Natural killer cell (primary cell): ENCODE data around the gene TTLL11. TPM values are rescaled to one million over a fixed set of nuclear protein-coding genes. Genes with fewer than 3 reads are reported as not detected.

Experiments used
- ATAC-seq, 3 donors: fragments of 150-1000 bp in 2 of 3; fragments of 200-7000 bp in 1 of 3; cut with Tn5 transposase; 1 replicate in 1 of 3; 2 replicates in 2 of 3; pipeline ENCODE4 v1.10.0; 2021; ENCODE audit warnings: mild to moderate bottlenecking in 2 of 3, moderate library complexity in 2 of 3
- DNase-seq, 2 donors: peaks; one replicate each; pipeline versions ENCODE4 v3.0.0 to v3.0.0-alpha.2; 2013 to 2021; ENCODE audit warnings: mixed read lengths in 1 of 2
- H3K27ac ChIP-seq: one replicate; pipeline ENCODE4 v1.5.1; 2013; ENCODE audit warnings: mild to moderate bottlenecking, low read length
- H3K27me3 ChIP-seq: one replicate; pipeline ENCODE4 v1.6.1; 2013; ENCODE audit warnings: low read length; ENCODE audit not compliant: control insufficient read depth, insufficient read depth
- H3K36me3 ChIP-seq: one replicate; pipeline ENCODE4 v1.6.1; 2013; ENCODE audit warnings: low read length; ENCODE audit not compliant: control insufficient read depth, insufficient read depth
- H3K4me1 ChIP-seq: one replicate; pipeline ENCODE4 v1.6.1; 2013; ENCODE audit warnings: low read length; ENCODE audit not compliant: control insufficient read depth, insufficient read depth
- H3K4me3 ChIP-seq: one replicate; pipeline ENCODE4 v1.5.1; 2013; ENCODE audit warnings: low read length
- H3K9me3 ChIP-seq: one replicate; pipeline ENCODE4 v1.6.1; 2013; ENCODE audit warnings: low read length; ENCODE audit not compliant: control insufficient read depth, insufficient read depth
- H3K27ac Mint-ChIP-seq, 2 donors: one replicate each; pipeline ENCODE4 v1.8.0; 2022; ENCODE audit warnings: mild to moderate bottlenecking in 2 of 2, mixed read lengths in 2 of 2, moderate library complexity in 1 of 2
- H3K27me3 Mint-ChIP-seq, 2 donors: one replicate each; pipeline ENCODE4 v1.8.0; 2022; ENCODE audit warnings: low read depth in 2 of 2, mixed read lengths in 2 of 2
- H3K36me3 Mint-ChIP-seq: one replicate; pipeline ENCODE4 v1.8.0; 2022; ENCODE audit warnings: mixed read lengths
- H3K4me1 Mint-ChIP-seq, 2 donors: one replicate each; pipeline ENCODE4 v1.8.0; 2022; ENCODE audit warnings: mixed read lengths in 2 of 2
- H3K4me3 Mint-ChIP-seq: one replicate; pipeline ENCODE4 v1.8.0; 2022; ENCODE audit warnings: mild to moderate bottlenecking, moderate library complexity, mixed read lengths
- H3K9me3 Mint-ChIP-seq, 2 donors: one replicate each; pipeline ENCODE4 v1.8.0; 2022; ENCODE audit warnings: mixed read lengths in 2 of 2
- WGBS: methylation state at CpG from one replicate; pipeline ENCODE4 v1.1.7; 2013; ENCODE audit warnings: missing lambda C conversion rate; ENCODE audit not compliant: insufficient coverage; 5-methylcytosine and 5-hydroxymethylcytosine counted together
- intact Hi-C: fragments of 100-400 bp; cut with micrococcal nuclease; formaldehyde crosslinking; loops from one replicate; pipeline ENCODE4 v1.14.2; 2022
- total RNA-seq, 4 donors: library from RNA; stranded (reverse); fragments of 120-200 nt in 1 of 4; gene quantifications; one replicate each; pipeline versions ENCODE4 v1.2.3 to v1.2.4, GENCODE V29; 2013 to 2022
- TF ChIP-seq, protein P1 (sequence below): fragments of 200-600 bp; IDR thresholded peaks from one replicate; pipeline ENCODE4 v1.8.0; 2022; ENCODE audit warnings: antibody characterized with exemption

The TTLL11 gene
- total RNA-seq, 3 donors from 2014 or later (not counting 1 experiment from before 2014, with no cell fraction given), result 3.4 to 4.6 (median 3.6) TPM

DNA sequence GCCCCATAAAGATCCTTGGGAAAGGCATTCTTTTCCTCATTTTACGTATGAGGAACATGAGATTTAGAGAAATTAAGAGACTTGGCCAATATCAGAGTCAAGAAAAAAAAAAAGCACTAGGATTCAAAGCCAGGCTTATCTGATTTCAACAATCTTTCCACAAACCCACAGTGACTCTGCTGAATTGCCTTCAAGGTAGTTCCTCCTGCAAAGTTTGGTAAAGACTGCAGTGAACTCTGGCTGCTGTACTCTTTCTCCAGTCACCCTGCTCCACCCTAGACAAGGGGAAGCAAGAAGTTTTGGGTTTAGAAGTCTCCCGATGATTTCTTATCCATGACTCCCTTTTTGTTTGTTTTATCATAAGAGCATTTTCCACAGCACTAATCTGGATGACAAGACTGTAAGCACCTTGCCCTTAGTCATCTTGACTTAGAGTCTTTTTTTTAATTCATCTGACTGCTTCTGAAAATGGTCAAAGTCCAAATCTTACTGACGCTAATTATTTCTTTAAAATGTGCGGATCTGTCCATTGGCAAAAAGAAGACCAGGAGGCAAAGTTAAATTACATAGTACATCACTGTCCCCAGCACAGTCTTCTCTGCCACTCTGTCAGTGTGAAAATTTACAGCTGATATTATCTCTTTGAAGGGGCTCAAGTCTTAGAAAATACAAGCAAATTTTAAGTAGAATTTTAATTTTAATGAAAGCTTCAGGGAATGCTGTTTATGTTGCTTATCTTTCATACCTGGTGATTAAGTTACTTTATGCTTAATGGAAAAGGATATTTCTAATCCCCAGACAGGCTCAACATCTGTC lies 180.1 kb downstream of the TTLL11 start:
- H3K9me3 ChIP-seq, result no peaks in the 10 kb centered on the region
- 47% methylated on average over 4 of the region's 4 CpGs for WGBS
- no peaks in the 10 kb centered on the region for H3K4me1 ChIP-seq
- intact Hi-C loops, result no loop called here
- H3K27me3 Mint-ChIP-seq, result peaks cover 0 to 6% of the 10 kb centered on the region in 2 donors
- H3K27ac ChIP-seq, result no peak overlapping the region
- H3K27me3 ChIP-seq, result no peaks in the 10 kb centered on the region
- no peaks in the 10 kb centered on the region for H3K4me1 Mint-ChIP-seq
- H3K9me3 Mint-ChIP-seq, result no peaks in the 10 kb centered on the region
- TF ChIP-seq, protein P1, sequence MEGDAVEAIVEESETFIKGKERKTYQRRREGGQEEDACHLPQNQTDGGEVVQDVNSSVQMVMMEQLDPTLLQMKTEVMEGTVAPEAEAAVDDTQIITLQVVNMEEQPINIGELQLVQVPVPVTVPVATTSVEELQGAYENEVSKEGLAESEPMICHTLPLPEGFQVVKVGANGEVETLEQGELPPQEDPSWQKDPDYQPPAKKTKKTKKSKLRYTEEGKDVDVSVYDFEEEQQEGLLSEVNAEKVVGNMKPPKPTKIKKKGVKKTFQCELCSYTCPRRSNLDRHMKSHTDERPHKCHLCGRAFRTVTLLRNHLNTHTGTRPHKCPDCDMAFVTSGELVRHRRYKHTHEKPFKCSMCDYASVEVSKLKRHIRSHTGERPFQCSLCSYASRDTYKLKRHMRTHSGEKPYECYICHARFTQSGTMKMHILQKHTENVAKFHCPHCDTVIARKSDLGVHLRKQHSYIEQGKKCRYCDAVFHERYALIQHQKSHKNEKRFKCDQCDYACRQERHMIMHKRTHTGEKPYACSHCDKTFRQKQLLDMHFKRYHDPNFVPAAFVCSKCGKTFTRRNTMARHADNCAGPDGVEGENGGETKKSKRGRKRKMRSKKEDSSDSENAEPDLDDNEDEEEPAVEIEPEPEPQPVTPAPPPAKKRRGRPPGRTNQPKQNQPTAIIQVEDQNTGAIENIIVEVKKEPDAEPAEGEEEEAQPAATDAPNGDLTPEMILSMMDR, result no peak
- no peak overlapping the region for H3K4me3 Mint-ChIP-seq
- no peak overlapping the region for H3K27ac Mint-ChIP-seq
- H3K36me3 ChIP-seq, result no peaks in the 10 kb centered on the region
- no peak for DNase-seq
- H3K36me3 Mint-ChIP-seq, result no peaks in the 10 kb centered on the region
- ATAC-seq, result no peak
- no peak overlapping the region for H3K4me3 ChIP-seq

DNA sequence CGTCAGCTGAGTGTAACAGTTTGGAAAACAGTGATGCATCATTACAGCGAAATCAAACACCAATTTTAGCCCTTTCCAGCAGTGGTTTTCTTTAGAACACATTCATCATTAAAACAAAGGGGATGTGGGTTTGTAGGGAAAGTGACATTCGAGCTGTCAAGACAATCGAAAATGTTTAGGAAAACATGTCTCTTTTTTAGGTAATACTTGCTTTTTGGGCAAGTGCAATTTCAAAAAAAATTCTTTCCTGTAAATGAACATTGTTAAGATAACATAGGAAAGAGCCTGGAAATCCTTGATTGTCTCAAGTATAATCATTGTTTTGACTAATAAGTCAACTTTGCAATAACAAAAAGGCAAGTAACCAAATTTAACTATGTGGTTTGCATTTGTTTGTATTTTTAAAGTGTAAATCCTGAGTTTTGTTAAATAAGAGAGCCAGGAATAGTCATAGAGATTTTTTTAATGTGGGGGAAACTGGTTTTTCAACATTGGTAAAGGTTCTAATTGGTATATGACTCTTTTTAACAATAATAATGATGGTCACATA lies 182.5 kb downstream of the TTLL11 start:
- no peaks in the 10 kb centered on the region for H3K9me3 Mint-ChIP-seq
- H3K4me1 Mint-ChIP-seq, result no peaks in the 10 kb centered on the region
- DNase-seq (no peak), ATAC-seq (no peak)
- H3K27ac Mint-ChIP-seq, result no peak overlapping the region
- peaks cover 0 to 3% of the 10 kb centered on the region in 2 donors for H3K27me3 Mint-ChIP-seq
- no peaks in the 10 kb centered on the region for H3K27me3 ChIP-seq
- no peak overlapping the region for H3K4me3 Mint-ChIP-seq
- H3K27ac ChIP-seq, result no peak overlapping the region
- no peaks in the 10 kb centered on the region for H3K36me3 ChIP-seq
- 31% methylated on average over 4 of the region's 4 CpGs for WGBS
- intact Hi-C loops, result no loop called here
- no peaks in the 10 kb centered on the region for H3K4me1 ChIP-seq
- no peaks in the 10 kb centered on the region for H3K9me3 ChIP-seq
- no peaks in the 10 kb centered on the region for H3K36me3 Mint-ChIP-seq
- no peak overlapping the region for H3K4me3 ChIP-seq
- TF ChIP-seq, protein P1, result no peak

DNA sequence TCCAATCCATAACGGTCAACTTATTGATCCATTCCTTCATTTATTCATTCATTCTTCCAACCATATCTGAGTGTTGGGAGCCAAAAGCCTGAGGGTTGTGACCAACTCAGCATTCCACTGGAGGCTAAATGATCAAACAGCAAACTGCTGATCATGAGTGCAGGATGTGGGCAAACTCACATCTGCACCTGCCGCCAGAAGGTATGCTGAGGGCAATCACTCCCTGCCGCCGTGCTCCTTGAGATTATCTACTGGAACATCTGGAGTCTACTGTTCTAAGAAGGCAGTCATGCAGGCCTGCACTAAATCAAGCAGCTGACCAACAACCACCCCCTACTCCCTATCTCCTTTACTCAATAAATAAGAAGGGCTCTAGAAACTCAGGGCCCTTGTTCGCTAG lies 184.0 kb downstream of the TTLL11 start:
- TF ChIP-seq, protein P1, result no peak
- WGBS, result 72% methylated on average over 5 of the region's 5 CpGs
- Histone ChIP-seq H3K27ac (no peak overlapping the region), H3K27me3 (no peaks in the 10 kb centered on the region), H3K4me1 (no peaks in the 10 kb centered on the region), H3K36me3 (no peaks in the 10 kb centered on the region), H3K4me3 (no peak overlapping the region), H3K9me3 (no peaks in the 10 kb centered on the region)
- ATAC-seq (no peak), DNase-seq (no peak)
- no peaks in the 10 kb centered on the region for H3K9me3 Mint-ChIP-seq
- H3K27ac Mint-ChIP-seq, result no peak overlapping the region
- H3K4me1 Mint-ChIP-seq, result no peaks in the 10 kb centered on the region
- no peak overlapping the region for H3K4me3 Mint-ChIP-seq
- intact Hi-C loops, result no loop called here
- peaks cover 0 to 3% of the 10 kb centered on the region in 2 donors for H3K27me3 Mint-ChIP-seq
- H3K36me3 Mint-ChIP-seq, result no peaks in the 10 kb centered on the region
